DMS53 treated with DMSO at 0.1 percent for 48 hours (cell line): ENCODE results near the gene SPG21.
A peak's percentile ranks its signal among the peaks of the same experiment; 100 is the strongest.

Experiments
- DNase-seq: peaks from one replicate; lab custom pipeline; 2025; ENCODE audit not compliant: unreplicated experiment; lab: John Stamatoyannopoulos, UW

SPG21 gene

GRCh38 chr15:64993290-64993689 is 3.6 kb upstream of the SPG21 start:
- no peak for DNase-seq

GRCh38 chr15:64991536-64992135 is 1.9 kb upstream of the SPG21 start:
- no peak for DNase-seq

GRCh38 chr15:64990168-64990470 is 405 bp upstream of the SPG21 start:
- DNase-seq, result peak; percentile 29

GRCh38 chr15:64987136-64987535 is 2.6 kb downstream of the SPG21 start:
- DNase-seq, result no peak

GRCh38 chr15:64985366-64986033 is 4.2 kb downstream of the SPG21 start:
- no peak for DNase-seq

GRCh38 chr15:64982472-64982871 is 7.2 kb downstream of the SPG21 start:
- DNase-seq, result no peak

GRCh38 chr15:64981812-64982431 is 7.8 kb downstream of the SPG21 start:
- no peak for DNase-seq

GRCh38 chr15:64979252-64979710 is 10.4 kb downstream of the SPG21 start:
- no peak for DNase-seq

- DNase-seq, result no peak
These were observed 14.3 kb downstream of the SPG21 start for GRCh38 chr15:64975390-64975789.

GRCh38 chr15:64970698-64971097 is 19.0 kb downstream of the SPG21 start:
- DNase-seq, result no peak

GRCh38 chr15:64969401-64969800 is 20.3 kb downstream of the SPG21 start:
- no peak for DNase-seq

GRCh38 chr15:64961013-64961412 is 28.7 kb downstream of the SPG21 start:
- DNase-seq, result no peak

- DNase-seq, result no peak
These were observed 29.6 kb downstream of the SPG21 start for GRCh38 chr15:64960153-64960552.

GRCh38 chr15:64959128-64959527 is 30.6 kb downstream of the SPG21 start:
- no peak for DNase-seq

- DNase-seq, result no peak
These were observed 35.3 kb downstream of the SPG21 start for GRCh38 chr15:64954395-64954794.

GRCh38 chr15:64951777-64952418 is 37.8 kb downstream of the SPG21 start:
- DNase-seq, result no peak

- DNase-seq, result peak; percentile 9
These were observed 38.8 kb downstream of the SPG21 start for GRCh38 chr15:64950888-64951287.

GRCh38 chr15:64949383-64950186 is 40.1 kb downstream of the SPG21 start:
- DNase-seq, result no peak

- no peak for DNase-seq
These were observed 40.8 kb downstream of the SPG21 start for GRCh38 chr15:64948916-64949315.

- no peak for DNase-seq
These were observed 42.5 kb downstream of the SPG21 start for GRCh38 chr15:64947211-64947610.

- no peak for DNase-seq
These were observed 44.8 kb downstream of the SPG21 start for GRCh38 chr15:64944961-64945360.
